Stimulated activated CD4-positive, alpha-beta T cell treated with anti-CD3 and anti-CD28 coated beads, Interleukin-15, amount 100 ng/mL, for 48 hours (primary cell): ENCODE measurements around the gene LILRA2.
"Not testable (repeated sequence)": the region's sequence is repeated elsewhere in the genome, so short reads cannot be mapped to it uniquely, and the experiment has no call there.

Source experiments
- DNase-seq, 2 donors: peaks; one replicate each; pipeline ENCODE4 v3.0.0-alpha.2; 2020; ENCODE audit warnings: low read depth in 2 of 2

The LILRA2 gene

GRCh38 chr19:54573330-54573872 lies at the start of gene LILRA2:
TSS of gene LILRA2 (plus strand) at chr19:54573790. CDS start at chr19:54573879, 89 bp downstream.
- DNase-seq = no peak

- no peak for DNase-seq
Observed at GRCh38 chr19:54525636-54526035, 48.0 kb upstream of the LILRA2 start.

GRCh38 chr19:54526972-54527371 lies 46.6 kb upstream of the LILRA2 start:
- DNase-seq = no peak

GRCh38 chr19:54530866-54531265 lies 42.7 kb upstream of the LILRA2 start:
- no peak for DNase-seq

- DNase-seq = no peak
Observed at GRCh38 chr19:54532528-54532927, 41.1 kb upstream of the LILRA2 start.

- DNase-seq = no peak
Observed at GRCh38 chr19:54533476-54533875, 40.1 kb upstream of the LILRA2 start.

- no peak for DNase-seq
Observed at GRCh38 chr19:54534156-54534555, 39.4 kb upstream of the LILRA2 start.

- DNase-seq = no peak
Observed at GRCh38 chr19:54535601-54536000, 38.0 kb upstream of the LILRA2 start.

- no peak for DNase-seq
Observed at GRCh38 chr19:54536956-54537355, 36.6 kb upstream of the LILRA2 start.

- DNase-seq = no peak
Observed at GRCh38 chr19:54541712-54542111, 31.9 kb upstream of the LILRA2 start.

GRCh38 chr19:54548806-54549205 lies 24.8 kb upstream of the LILRA2 start:
- DNase-seq = no peak

GRCh38 chr19:54549224-54549623 lies 24.4 kb upstream of the LILRA2 start:
- no peak for DNase-seq

- no peak for DNase-seq
Observed at GRCh38 chr19:54551293-54551692, 22.3 kb upstream of the LILRA2 start.

GRCh38 chr19:54551950-54552912 lies 21.4 kb upstream of the LILRA2 start:
- DNase-seq = no peak

- no peak for DNase-seq
Observed at GRCh38 chr19:54552913-54553310, 20.7 kb upstream of the LILRA2 start.

GRCh38 chr19:54554006-54554405 lies 19.6 kb upstream of the LILRA2 start:
- no peak for DNase-seq

- DNase-seq = no peak
Observed at GRCh38 chr19:54554896-54555295, 18.7 kb upstream of the LILRA2 start.

- DNase-seq = no peak
Observed at GRCh38 chr19:54556194-54556593, 17.4 kb upstream of the LILRA2 start.

GRCh38 chr19:54558339-54558738 lies 15.3 kb upstream of the LILRA2 start:
- DNase-seq = no peak

GRCh38 chr19:54560881-54561385 lies 12.7 kb upstream of the LILRA2 start:
- DNase-seq = no peak

- no peak for DNase-seq
Observed at GRCh38 chr19:54561840-54562239, 11.8 kb upstream of the LILRA2 start.

GRCh38 chr19:54563206-54563605 lies 10.4 kb upstream of the LILRA2 start:
- DNase-seq = not testable (repeated sequence)

GRCh38 chr19:54570316-54570715 lies 3.3 kb upstream of the LILRA2 start:
- no peak for DNase-seq
